Stimulated activated CD8-positive, alpha-beta memory T cell treated with anti-CD3 and anti-CD28 coated beads, Interleukin-2, amount 100 ng/mL, for 48 hours (primary cell): ENCODE measurements around the gene CEP170B.
"Not testable (repeated sequence)": the region's sequence is repeated elsewhere in the genome, so short reads cannot be mapped to it uniquely, and the experiment has no call there.

Source experiments
- DNase-seq, 2 donors: peaks; one replicate each; pipeline ENCODE4 v3.0.0-alpha.2; 2020; ENCODE audit warnings: low read depth in 2 of 2

Gene CEP170B

GRCh38 chr14:104844306-104845032 lies 20.6 kb upstream of the CEP170B start:
- no peak for DNase-seq

GRCh38 chr14:104845033-104845666 lies 19.9 kb upstream of the CEP170B start:
- DNase-seq, result no peak

GRCh38 chr14:104845834-104846441 lies 19.1 kb upstream of the CEP170B start:
- no peak for DNase-seq

- no peak for DNase-seq
Measured at GRCh38 chr14:104852280-104852663, 12.8 kb upstream of the CEP170B start.

- DNase-seq, result no peak
Measured at GRCh38 chr14:104855532-104856090, 9.5 kb upstream of the CEP170B start.

- no peak for DNase-seq
Measured at GRCh38 chr14:104856157-104856868, 8.8 kb upstream of the CEP170B start.

GRCh38 chr14:104856869-104857860 lies 7.9 kb upstream of the CEP170B start:
- no peak for DNase-seq

GRCh38 chr14:104857931-104858330 lies 7.1 kb upstream of the CEP170B start:
- not testable (repeated sequence) for DNase-seq

- DNase-seq, result no peak
Measured at GRCh38 chr14:104858811-104859426, 6.1 kb upstream of the CEP170B start.

GRCh38 chr14:104859900-104860299 lies 5.2 kb upstream of the CEP170B start:
- no peak for DNase-seq

GRCh38 chr14:104860414-104860813 lies 4.7 kb upstream of the CEP170B start:
- DNase-seq, result no peak

GRCh38 chr14:104863131-104863862 lies 1.8 kb upstream of the CEP170B start:
- DNase-seq, result no peak

- no peak for DNase-seq
Measured at GRCh38 chr14:104863923-104864266, 1.2 kb upstream of the CEP170B start.

GRCh38 chr14:104864267-104865080 lies 594 bp upstream of the CEP170B start:
- no peak for DNase-seq

- peak in 1 of 2 donors; percentile 39 for DNase-seq
Measured at GRCh38 chr14:104865631-104866441, 768 bp downstream of the CEP170B start.

- DNase-seq, result no peak
Measured at GRCh38 chr14:104866451-104867370, 1.6 kb downstream of the CEP170B start.
